Measurements from ENCODE around the gene C17orf67. TPM values are rescaled to one million over a fixed set of nuclear protein-coding genes. Genes with fewer than 3 reads are reported as not detected.

C17orf67 gene, protein sequence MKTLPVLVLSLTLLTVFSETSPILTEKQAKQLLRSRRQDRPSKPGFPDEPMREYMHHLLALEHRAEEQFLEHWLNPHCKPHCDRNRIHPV
- total RNA-seq = 2.4 and 3.0 TPM in 2 replicates

DNA sequence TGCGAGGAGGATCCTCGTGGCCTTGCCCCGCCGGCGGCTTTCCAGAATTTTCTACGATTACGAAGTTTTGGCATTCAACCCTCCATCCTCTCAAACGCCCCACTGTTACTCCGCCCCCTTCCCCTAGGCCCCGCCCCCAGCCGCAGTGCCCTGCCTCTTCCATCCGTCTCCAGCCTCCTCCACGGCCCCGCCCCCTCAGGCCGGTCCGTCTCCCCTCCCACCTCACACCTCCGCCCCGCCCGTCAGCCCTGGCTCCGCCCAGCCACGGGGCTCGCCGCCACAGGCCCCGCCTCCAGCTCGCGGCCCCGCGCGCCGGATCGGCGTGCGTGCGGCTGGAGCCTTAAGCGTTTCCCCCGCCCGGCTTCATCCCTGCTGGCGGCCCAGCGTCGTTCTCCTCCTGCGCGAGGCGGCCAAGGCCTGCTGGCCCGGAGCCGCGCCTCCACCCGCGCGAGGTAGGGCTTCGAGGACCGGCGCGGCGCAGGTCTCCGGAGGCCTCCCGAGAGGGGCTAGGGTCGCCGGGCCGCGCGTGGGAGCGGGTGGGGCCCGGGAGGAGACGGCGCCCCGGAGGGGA is at the start of gene C17orf67, which contains the start of gene DGKE:
Gene C17orf67, minus strand, starts transcription at position 112 of the 571 bp plus-strand sequence. CDS start 18,110 bp downstream, outside the sequence.
Gene DGKE, plus strand, starts transcription at position 343 of the 571 bp plus-strand sequence. CDS start 645 bp downstream, outside the sequence.
- intact Hi-C loops (cut with micrococcal nuclease) = loop anchor here (1.0 to 5.0 kb wide), 14 partner anchors 15 to 1683 kb away; partner anchors contain the start of genes AKAP1, COIL, MRPS23 and PCTP

DNA sequence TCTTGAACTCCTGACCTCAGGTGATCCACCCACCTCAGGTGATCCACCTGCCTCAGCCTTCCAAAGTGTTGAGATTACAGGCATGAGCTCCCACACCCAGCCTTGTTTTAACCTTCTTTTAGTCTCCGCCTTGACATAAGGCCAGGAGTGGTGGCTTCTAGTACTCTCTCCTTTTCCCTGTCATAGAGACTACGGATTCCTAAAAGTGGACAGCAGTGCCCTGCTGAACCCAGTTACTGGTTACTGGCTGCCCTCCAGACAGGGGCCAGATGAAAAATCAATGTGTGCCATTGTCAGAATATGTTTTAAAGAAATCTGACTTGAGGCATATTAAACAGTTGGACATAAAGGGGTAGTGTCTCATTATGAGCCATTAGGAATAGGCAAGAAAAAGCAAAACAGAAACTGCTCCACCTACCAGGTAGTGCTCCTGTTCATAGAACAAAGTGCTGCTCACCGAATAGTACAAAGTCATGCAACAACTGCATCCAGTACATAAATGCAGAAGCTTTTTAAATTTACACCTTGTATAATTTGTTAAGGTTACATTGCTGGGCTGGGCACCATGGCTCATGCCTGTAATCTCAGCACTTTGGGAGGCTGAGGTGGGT is 48.1 kb upstream of the C17orf67 start:
- intact Hi-C loops (cut with micrococcal nuclease) = no loop called here

DNA sequence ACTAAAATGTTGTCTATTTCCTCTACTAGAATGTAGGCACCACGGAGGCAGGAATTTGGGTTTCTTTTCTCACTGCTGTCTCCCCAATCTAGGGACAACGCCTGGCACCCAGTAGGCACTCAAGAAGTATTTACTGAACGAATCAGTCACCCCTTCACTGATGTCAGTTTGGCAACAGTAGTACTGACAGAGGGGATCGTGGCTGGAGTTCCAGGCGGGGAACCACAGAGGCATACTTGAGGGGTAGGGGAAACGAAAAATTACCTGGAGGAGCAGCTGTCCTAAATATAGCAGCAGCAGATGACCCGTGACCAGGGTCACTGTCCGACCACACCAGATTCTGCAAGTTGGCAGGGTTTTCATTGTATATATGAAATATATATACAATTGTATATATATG is 46.9 kb upstream of the C17orf67 start:
- intact Hi-C loops (cut with micrococcal nuclease) = no loop called here

DNA sequence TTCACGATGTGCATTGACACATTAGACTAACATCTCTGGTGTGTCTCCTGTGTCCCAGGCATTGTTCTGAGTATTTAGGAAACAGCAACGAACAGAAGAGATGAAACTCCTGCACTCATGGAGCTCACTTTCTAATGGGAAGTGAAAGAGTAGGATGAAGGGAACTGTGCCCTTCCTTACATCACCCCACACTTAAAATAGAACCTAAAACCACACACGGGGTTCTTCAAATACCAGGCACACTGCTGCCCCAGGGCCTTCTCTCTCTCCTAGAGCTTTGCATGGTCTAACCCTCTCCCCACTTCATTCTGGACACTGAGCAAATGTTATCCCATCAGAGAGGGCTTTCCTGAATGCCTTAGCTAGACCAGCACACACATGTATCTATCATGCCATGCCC is 46.4 kb upstream of the C17orf67 start:
- intact Hi-C loops (cut with micrococcal nuclease) = no loop called here

DNA sequence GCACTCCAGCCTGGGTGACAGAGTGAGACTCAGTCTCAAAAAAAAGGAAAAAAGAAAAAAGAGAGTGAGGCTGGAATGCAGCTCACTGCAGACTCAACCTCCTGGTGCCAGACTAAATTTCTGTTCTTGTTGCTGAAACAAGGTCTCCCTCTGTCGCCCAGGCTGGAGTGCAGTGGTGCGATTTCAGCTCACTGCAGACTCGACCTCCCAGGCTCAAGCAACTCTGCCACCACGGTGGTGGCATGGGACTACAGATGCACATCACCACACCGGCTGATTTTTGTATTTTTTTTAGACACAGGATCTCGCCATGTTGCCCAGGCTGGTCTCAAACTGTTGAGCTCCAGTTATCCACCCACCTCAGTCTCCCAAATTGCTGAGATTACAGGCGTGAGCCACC is 45.6 kb upstream of the C17orf67 start:
- intact Hi-C loops (cut with micrococcal nuclease) = no loop called here

DNA sequence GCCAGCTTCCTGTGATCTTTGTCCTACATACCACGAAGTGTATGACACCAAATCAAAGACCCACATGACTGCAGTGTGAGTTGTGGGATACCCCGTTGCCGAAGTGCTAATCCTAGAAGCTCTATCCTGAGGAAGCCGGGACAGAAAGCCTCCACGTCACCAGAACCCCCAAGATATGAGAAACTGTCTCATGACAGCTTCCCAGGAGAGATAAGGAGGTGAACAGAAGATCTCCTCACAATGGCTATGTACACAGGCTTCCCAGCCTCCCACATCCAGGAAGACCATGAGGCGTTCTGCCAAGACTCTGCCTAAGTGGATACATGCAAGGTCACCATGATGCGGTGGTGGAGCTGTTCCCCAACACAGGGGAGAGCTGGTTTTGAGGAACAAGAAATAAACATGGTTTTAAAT is 43.1 kb upstream of the C17orf67 start:
- intact Hi-C loops (cut with micrococcal nuclease) = no loop called here

DNA sequence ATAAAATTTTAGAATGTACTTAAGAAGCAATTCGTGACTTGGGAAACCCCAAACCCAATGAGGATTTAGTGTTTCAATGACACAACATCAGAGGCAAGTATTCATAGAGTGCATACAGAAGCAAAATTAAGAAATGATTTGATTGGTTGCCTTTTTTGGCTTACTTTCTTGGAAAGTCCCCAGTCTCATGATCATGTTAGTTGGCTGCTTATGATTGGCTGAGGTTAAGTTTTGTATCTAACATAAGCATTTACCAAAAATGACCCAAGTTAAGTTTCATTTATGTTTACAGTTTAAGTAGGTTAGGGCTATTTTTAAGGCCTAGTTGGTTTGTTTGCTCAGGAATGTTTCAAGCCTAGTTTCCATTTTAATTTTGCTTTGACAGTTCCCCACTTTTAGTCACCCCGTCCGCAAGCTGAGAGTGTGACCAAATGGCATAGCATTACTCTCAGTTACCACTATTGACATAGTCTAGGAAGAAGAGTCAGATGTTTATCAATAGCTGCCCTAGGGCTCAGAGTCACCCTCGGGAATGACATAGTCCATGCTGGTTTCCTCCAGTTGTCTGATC is 36.4 kb upstream of the C17orf67 start:
- intact Hi-C loops (cut with micrococcal nuclease) = no loop called here

DNA sequence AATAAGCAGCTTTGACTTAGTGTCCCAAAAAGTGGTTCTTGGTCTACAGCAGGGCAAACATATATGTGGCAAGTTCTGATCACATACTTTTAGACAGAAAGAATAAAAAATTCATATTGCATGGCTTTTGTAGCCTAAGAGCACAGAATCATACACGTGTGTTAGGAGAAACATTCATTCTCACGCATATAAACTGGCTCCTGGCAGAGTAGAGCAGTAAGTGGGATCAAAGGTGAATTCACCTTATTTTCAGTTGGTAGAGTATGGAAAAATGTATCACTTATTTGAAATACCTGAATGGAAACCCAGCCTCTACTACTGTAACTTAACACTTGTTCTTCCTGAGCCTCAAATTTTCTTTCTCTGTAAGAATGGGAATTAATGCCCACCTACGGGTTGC is 35.0 kb upstream of the C17orf67 start:
- intact Hi-C loops (cut with micrococcal nuclease) = loop anchor here (5.0 kb wide), 1 partner anchor 51 kb away; no protein-coding TSS in a partner anchor

DNA sequence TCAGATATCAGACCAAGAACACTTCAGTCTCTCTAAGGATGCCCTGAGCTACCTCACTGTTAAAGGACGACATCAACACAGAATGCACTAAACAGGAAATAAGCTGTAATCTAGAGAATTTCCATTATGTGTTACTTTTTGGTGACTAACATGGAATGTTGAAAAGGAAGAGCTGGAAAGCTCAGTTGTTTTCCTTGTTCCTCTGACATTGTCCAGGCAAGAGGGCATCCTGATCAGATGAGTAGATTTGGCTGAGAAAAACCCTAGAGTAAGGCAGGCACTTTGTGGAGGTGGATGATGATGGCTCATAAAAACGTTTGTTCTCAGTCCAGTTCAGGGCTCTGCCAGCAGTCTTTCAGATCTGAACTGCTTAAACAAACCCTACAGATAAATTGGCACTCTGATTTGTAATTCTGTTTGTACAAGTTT is 34.2 kb upstream of the C17orf67 start:
- intact Hi-C loops (cut with micrococcal nuclease) = loop anchor here (5.0 kb wide), 1 partner anchor 51 kb away; no protein-coding TSS in a partner anchor

DNA sequence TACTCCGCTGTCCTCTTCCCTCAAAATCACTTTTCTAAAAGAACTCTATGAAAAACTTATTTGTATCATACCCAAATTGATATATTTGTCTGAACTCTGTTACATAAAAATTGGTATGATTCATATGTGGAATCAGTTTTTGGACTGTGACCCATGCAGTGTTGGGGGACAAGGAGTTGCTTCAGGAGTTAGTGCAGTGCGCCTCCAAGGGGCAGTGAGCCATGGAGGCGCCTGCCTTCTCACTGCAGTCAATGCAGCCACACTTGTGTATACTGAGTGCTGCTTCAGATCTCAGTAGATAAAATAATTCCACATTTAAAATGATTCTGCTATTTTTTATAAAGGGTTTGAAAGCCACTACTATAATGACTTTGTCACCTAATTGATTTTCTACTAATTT is 32.8 kb upstream of the C17orf67 start:
- intact Hi-C loops (cut with micrococcal nuclease) = loop anchor here (5.0 kb wide), 1 partner anchor 49 kb away; no protein-coding TSS in a partner anchor

DNA sequence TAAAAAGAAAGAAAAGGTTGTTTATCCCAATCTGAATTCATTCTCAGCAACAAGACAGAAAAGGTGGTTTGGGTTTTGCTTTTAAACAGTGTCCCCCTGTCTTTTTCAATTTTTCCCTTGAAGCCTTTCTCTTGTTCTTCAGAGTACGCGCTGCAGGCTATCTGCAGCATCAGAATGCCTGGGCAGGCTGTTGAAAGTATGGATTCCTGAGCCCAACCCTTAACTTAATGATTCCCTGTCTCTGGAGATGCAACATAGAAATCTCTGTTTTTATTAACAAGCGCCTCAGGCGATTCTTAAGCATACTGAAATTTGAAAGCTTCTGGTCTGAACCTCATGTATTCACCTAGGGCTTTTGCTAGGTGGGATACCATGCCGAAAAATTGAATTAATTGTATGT is 32.4 kb upstream of the C17orf67 start:
- intact Hi-C loops (cut with micrococcal nuclease) = loop anchor here (5.0 kb wide), 1 partner anchor 49 kb away; no protein-coding TSS in a partner anchor

DNA sequence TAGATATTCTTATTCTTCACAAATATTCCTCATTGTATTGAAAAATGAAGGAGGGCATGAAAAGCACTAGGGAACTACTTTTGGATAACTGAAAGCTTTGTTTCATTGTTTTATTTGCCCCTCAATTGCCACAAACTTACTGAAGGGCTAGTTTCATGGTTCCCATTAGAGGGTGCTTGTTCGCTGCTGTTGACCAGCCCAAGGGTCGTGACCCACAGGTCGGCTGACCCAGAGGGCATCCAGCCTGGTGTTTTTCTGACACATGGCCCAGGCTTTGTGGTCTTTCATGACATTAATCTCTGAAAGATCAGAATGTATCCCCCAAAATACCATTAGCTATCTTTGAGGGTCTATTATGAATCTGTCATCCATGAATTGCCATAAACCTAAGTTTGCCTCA is 30.3 kb upstream of the C17orf67 start:
- intact Hi-C loops (cut with micrococcal nuclease) = no loop called here

DNA sequence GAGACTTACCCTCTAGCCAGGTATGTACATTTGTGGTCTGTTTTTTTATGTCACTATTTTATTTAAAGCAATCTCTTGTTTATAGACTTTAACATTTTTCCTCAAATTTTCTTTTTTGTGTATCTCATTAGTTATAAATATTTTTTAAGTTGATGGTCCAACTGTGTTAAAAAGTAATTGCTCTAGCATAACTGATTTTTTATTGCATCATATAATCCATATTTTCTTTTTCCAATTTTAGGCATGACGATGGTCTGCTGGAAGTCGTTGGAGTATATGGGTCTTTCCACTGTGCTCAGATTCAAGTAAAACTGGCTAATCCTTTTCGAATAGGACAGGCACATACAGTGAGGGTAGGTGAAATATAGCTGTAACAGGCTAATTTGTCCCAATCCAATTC is 28.2 kb upstream of the C17orf67 start:
- intact Hi-C loops (cut with micrococcal nuclease) = no loop called here

DNA sequence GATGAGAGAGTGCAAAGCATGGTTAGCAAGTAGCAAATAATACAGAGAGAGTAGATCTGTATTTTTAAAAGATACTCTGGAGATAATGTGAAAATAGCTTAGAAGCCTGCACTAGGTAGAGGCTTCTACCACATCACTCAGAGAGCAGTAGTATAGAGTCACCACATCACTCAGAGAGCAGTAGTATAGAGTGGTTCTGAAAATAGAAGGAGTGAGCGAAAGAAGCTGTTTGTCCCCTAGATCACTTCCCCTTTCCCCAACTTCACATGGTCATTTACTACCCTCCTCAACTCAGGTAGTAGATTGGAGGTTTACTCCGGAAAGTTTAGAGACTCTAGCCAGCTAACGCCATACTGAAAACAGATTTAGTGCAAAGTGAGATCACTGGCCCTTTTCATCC is 17.3 kb upstream of the C17orf67 start:
- intact Hi-C loops (cut with micrococcal nuclease) = no loop called here

DNA sequence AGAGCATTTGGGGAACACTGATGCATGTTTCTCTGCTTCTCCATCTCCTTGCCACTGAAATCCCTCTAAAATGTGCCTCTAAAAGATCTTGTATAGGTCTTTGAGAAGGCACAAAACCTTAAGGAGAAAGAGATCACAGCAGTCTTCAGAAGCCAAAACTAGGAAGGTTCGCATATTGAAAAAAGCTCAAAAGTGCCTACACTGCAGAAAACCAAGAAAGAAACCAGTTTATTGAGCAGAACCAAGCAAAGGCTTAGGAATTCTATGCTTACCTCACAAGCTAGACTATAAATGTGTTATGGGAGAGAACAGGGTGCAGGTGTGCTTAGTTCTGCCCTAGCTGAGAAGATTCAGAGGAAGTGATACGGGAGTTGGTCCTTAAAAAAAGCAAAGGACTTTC is 16.9 kb upstream of the C17orf67 start:
- intact Hi-C loops (cut with micrococcal nuclease) = no loop called here

DNA sequence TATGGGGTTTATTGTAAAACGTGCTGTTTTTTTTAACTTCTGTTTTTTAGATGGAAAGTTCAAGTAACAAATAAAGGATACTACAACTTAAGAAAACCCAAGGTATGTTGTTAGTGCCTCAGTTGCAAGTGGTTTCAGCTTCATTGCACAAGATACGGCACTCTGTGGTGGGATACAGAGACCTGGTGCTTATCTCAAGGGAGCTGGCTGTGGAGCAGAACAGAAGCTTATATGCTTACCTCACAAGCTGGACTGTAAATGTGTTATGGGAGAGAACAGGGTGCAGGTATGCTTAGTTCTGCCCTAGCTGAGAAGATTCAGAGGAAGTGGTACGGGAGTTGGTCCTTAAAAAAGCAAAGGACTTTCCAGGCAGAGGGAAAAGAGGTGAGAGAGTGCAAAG is 15.4 kb upstream of the C17orf67 start:
- intact Hi-C loops (cut with micrococcal nuclease) = no loop called here

DNA sequence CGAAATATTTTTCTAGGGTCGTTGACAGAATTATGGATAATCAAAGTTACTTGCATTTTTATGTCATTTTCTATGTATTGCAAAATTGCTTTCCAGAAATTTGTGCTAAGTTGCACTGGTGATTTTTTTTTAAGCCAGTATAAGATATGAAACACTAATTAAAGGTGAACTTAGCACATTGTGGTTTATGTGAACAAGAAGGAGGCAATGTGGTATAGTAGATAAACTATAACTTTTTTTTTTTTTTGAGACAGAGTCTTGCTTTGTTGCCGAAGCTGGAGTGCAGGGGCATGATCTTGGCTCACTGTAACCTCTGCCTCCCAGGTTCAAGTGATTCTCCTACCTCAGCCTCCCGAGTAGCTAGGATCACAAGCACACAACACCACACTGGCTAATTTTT is 13.4 kb upstream of the C17orf67 start:
- intact Hi-C loops (cut with micrococcal nuclease) = no loop called here

DNA sequence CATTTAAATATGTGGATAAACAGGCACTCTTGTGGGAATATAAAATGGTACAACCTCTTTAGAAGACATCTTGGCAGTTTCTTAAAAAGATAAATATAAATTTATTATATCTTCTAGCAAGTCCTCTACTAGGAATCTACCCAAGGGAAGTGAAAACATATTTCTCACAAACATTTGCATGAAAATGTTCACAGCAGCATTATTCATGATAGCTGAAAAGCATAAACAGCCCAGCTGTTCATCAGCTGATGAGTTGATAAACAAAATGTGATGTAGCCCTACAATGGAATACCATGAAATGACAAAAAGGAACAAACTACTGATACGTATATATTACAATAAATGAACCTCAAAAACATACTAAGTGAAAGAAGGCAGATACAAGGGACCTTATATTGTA is 12.2 kb upstream of the C17orf67 start:
- intact Hi-C loops (cut with micrococcal nuclease) = no loop called here

DNA sequence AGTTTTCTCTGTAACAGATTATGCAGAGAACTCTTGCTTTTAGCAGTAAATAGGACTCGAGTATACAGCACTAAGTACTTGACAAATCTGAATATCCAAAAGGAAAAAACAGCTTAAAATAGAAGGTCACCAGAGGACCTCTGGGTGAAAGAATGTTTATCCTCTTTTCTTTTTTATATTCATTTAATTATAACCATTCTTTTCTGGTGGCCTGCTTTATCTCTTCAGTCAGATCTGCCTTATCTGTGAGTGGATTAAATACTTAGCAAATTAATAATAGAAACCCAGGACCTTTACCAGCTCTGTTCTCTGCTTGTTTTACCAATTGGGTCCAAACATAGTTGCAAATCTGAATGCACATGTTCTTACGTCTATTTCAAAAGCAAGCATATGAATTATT is 8.9 kb upstream of the C17orf67 start:
- intact Hi-C loops (cut with micrococcal nuclease) = no loop called here

DNA sequence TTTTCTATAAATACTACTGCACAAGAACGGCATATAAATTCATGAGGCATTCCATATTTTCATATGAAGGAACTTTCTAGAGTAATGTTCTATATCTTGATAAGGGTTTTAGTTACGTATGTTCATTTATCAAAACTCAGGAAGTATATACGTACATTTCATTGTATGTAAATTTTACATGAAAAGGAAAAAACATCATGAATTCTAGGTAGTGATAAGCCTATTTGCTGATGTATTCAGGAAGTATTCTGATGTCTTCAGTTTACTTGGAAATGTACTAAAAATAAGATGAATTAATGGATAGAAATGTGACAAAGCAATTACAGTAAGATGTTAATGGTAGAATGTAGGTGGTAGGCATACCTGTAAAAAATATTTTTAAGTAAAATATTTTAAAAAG is 5.0 kb upstream of the C17orf67 start:
- intact Hi-C loops (cut with micrococcal nuclease) = no loop called here

DNA sequence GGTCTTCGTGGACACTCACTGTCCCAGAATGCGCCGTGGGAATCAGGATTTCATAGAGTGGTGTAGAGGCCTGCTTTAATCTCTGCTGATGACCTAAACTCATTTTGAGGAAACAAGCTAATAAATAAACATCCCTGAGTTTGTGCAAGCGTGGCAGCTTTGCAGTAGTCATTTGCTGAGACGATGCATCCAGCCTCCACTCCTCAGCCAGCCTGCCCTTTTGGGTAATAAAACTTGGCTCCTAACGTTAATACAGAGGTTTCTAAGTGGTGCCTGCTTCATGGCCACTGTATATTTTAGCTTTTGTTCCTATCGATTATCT is 1.5 kb upstream of the C17orf67 start:
- intact Hi-C loops (cut with micrococcal nuclease) = no loop called here
